Stimulated activated CD4-positive, alpha-beta T cell treated with anti-CD3 and anti-CD28 coated beads, Interleukin-12 subunit alpha, Interleukin-12 subunit beta, amount 100 ng/mL, for 4 hours (primary cell): Measurements from ENCODE around the gene GMDS.

Experiments used
- DNase-seq: peaks from one replicate; pipeline ENCODE4 v3.0.0-alpha.2; 2020

The GMDS gene

DNA sequence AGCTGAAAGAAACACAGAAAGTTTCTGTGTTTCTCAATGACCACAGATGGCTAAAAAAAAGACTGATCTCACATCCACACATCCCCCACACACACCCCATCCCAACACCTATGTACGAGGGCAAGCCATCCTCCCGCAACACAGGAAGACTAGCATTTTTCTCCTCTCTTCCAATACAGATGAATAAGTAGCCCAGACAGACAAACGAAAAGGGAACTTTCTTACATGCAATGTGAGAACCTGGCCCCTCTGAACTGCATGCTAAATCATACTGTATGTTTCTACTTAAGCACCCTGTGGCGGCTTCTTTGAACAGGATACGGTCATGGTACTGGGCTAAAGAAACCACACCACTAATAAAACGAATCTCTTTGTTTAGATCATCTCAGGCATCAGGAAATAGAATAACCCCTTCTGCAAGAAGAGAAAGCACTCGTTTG lies 116.2 kb downstream of the GMDS start:
- DNase-seq, result no peak

DNA sequence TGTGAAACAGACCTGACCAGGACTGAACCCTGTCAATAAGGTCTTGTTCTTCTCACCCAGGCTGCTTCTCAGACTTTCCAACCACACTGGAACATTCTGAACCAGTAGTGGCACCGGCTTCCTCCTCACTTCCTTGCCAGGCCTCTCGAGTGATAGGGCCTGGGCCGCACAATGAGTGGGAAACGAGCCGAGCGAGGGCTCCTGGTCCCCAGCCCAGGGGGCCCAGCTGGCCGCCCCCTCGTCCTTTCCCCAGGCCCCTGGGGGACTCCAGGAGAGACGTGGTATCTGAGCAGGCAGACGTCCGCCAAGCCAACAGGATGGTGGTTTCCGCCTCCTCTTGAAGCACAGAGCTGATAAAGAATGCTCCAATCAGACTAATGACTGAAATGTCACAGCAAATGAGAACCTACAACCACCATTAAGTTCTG lies 117.9 kb downstream of the GMDS start:
- DNase-seq, result peak; percentile 29

DNA sequence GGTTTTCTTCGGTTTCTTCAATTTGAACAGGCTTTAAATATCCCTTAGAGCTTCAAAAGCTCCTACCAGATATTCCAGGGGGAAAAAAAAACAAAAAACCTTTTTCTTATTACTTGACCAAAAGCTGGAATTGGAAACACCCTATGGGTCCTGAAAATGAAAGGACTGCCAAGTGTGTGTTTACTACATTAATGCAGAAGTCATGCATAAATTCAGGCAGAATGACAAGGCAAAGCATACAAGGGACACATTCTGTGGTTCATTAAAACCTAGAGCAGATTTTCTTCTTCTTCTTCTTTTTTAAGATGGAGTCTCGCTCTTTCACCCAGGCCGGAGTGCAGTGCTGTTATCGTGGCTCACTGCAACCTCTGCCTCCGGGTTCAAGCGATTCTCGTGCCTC lies 119.1 kb downstream of the GMDS start:
- DNase-seq, result no peak

DNA sequence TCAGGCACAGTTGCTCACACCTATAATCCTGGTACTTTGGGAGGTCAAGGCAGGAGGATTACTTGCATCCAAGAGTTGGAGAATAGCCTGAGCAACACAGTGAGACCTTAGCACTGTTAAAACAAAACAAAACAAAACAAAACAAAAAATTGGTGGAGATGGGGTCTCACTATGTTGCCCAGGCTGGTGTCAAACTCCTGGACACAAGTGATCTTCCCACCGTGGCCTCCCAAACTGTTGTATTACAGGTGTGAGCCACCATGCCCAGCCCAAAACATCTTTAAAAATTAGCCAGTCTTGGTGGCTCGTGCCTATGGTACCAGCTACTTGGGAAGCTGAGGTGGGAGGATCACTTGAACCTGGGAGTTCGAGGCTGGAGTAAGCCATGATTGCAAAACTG lies 120.2 kb downstream of the GMDS start:
- no peak for DNase-seq

DNA sequence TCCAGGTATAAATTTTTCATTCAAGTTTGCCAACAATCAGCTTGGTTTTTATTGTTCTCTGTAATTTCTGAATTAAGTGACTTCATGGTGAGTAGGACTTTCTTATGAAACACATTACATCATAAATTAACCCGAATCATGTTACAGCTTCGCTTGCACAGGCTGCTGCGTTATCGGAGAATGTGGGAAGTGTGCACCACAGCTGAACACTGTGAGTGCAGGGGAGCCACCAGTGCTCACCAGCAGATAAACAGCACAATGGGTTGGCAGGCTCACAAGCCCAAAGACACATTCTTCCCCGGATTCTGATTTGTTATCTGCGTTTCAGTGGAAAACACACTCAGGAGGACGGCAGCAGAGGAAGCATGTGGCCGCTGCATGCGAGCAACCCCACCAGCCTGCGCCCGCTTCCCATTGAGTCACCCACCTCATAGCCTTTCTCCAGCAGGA lies 121.1 kb downstream of the GMDS start:
- no peak for DNase-seq

DNA sequence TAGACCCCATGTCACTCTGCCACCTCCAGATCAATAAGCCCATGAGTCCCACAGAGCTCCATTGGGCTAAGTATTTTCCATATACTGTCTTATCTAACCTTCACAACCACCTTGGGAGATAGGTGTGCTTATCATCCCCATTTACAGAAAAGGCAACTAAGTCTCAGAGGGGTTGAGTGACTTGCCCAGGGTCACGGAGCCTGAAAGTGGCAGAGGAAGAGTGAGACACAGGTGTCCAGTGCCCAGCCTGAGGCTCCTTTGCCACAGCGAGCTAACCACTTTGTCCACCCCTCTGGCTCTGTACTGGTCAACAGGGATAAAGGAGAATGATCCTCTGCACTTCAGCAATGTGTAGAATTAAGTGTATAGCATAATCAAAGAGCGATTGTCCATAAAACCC lies 124.5 kb downstream of the GMDS start:
- DNase-seq, result no peak

DNA sequence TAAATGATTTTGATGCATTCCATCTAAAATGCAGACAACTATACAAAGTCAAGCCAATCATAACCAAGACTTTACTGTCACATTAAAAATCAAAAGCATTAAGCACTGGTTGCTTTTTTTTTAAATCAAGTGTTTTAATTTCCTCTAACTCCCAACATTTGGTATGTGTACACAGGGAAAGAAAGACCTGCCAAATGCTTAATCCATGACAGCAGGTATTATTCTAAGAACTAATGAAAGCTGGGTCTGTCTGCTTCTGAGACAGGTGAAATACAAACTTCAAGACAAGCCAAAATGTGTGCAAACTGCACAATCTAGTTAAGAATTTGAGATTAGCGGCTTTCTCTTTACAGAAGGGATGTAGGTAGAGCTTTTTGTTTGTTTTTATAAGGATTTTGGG lies 126.1 kb downstream of the GMDS start:
- DNase-seq, result no peak

DNA sequence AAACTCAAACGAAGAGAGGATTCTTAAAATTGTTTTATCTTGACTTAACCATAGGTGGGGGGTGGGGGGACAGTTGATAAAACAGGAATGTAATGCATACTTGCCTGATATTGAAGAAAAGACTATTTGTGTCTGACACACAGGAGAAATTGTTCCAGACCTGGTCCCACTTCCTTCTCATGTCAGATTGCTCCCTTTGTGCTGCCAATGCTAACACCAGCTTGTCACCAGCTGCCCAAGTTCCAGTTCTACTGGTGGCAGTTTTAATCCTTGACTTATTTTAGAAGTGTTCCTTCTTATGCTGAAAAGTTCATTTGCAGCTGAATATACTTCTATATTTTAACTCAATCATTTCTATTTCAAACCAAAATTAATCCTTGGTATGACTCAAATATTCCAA lies 127.3 kb downstream of the GMDS start:
- DNase-seq, result no peak

DNA sequence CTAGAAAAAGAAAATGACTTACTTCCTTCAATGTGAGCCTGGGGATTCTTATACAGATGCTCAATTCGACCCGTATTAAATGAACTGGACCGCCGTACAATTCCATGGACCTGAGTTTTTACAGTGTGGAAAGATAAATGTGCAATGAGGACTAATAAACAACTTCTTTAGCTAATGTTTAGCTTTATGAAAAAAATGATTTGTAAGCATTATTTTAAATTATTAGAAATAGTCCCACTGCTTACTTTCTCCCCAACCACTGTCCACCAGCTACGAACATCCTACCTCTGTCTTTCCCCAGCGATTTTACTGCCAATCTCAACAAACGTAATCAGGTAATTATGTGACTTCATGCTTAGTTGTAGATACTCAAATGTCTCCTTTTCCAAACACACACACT lies 128.0 kb downstream of the GMDS start:
- no peak for DNase-seq

DNA sequence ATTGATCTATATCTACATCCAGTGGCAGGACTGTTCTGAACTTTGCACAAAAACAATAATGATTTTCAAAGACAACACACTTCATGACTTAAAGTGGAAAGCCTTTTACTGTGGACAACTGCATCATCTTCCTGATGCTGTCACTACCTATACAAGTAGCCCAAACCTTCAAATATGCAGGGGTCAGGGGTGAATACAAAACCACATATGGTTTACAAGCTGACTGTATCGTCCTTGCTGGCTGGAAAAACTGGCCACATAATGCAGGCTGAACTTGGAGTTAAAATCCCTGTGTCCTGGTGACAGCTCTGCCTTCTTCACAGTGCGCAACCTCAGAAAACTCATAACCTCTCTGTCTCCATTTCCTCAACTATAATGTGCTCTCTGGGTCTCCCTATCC lies 128.9 kb downstream of the GMDS start:
- no peak for DNase-seq

DNA sequence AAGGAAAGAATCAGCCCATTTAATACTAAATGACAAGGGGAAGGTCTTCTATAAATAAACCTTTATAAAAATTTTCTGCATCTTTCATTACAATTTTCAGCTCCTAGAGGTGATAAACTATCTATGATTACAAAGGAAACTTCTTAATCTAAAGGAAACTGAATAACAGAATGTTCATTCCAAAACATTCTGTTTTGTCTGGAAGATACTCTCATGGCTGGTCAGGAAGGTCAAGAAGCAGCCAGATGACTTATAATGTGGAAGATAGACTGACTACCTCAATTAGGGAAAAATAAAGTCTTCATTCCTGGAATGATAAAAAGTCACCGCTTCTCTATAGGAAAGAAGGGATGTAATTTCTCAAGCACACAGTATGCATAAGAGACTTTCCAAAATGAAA lies 131.3 kb downstream of the GMDS start:
- DNase-seq, result no peak

DNA sequence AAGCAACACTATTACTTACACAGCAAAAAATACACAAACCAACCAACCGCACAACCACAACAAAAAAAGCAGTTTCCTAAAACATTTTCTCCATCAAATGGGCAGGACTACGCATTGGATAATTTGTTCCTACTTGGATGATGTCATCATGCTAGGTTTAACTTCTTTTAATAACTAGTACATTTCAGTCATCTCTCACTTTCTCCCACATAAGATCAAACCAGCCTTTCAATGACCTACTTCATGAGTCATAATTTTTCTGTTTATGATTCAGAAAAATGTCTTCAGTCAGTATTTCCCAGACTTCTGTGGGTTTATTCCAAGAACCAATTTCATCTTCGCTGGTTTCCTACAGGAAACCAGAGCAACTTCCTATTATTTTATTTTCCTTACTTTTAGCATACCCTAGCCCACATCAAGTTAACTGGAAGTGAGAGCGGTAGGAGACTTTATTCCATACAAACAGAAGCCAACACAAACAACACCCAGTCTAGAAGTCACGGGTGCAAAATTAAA lies 134.2 kb downstream of the GMDS start:
- no peak for DNase-seq

DNA sequence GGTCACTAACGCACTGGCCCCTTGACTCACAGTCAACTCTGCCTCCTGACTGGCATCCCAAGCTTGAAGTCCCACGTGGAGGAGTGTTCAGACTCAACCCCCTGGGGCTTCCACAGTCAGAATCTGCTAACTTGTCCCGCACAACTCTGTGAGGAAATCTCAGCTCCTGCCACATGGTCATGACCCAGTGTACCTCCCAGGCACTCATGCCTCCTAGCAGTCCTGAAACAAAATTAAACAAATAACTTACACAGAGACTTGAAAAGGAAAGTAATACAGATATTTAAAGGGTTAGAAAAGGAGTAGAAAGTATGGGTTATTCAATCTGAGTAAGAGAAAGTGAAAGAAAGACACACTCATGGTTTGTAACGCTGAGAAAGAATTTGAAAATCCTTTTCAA lies 134.9 kb downstream of the GMDS start:
- peak; percentile 18 for DNase-seq

DNA sequence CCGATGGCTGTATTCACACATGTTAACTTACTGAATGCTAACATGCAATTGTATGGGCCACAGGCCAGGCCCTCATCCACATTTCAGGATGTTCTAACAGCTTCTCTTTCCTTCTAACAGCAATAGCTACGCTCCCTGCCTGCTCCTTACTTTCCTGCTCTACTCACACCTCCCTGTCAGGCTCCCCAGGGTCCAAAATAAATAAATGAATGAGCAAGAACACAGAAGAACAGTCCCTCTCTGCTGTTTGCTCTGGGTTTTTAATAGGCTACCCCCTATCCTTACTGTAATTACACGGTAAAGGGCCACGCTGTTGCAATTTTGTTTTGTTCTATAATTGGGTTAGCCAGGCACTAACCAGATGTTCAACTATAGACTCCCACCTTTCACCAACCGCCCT lies 135.6 kb downstream of the GMDS start:
- no peak for DNase-seq

DNA sequence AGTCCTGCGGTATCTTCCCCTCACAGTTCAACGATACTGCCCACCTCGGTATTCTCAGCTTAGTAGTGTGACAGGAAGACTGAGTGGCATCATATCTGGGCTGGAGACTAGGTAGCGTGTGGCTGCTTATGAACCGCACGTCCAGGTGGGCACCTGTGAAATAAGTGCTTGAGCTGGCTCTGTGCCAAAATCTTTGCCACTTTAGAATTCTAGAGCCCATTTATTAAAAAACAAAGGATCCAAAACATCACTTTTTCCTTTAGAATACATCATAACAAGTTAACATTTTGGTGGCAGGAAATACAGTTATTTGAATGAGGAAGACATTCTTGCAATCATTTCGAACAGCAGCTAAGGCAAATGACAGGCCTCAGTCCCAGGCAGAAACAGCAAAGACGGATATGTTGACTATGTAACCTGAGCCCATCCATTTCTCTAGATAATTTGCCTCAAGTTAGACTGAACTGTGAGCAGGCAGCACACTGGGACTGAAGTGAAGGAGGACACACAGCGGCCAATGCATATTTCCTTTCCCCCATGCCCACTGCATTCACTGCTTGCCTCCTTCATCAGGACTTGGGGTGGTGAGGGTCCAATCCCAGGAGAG lies 136.6 kb downstream of the GMDS start:
- DNase-seq, result no peak

DNA sequence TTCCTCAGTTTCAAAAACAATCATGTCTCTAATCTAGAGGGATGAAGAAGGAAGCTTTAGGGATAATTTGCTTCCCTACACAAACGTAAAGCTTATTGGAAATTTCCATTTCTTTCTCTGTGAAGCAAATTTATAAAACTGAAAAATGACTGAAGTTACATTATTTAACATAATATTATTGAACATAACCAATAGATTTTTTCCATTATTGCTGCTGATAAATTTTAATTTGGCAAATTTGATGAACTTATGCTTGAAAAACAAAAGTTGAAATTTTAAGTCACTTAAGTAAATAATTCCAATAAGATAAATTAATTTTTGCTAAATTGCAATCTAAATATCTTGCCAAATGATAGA lies 140.9 kb downstream of the GMDS start:
- DNase-seq, result no peak

DNA sequence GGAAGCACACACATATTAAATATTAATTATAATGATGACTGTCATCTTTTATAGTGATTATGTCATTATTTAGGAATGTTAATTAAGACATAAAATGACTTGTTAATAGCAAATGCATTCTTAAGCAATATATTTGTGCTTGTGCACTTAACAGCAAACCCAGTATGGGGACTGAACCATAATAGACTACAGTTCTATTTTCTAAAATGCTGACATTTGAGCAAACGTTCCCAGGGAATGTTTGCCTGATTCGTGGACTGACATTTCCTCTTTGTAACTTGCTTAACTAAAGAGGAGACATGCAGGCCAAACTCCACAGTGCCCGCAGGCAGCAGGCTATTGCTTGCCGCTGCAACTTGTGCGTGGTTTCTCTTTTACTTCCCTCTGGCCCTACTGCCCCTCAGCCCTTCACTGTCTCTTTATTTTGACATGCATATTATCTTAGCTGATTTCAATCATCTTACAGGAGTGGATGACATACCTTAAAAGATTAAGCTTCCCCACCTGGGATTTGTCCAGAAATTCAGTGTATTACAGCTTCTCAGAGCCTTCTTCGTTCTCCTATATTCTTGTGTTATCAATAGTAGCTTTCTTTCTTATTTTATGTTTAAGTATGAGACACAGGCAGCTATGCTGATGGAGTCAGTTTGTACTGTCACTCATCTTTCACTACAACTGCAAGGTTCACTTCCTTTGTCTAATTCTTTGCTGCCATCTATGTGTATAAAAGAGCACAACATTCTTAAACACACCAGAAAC lies 141.5 kb downstream of the GMDS start:
- DNase-seq, result no peak

DNA sequence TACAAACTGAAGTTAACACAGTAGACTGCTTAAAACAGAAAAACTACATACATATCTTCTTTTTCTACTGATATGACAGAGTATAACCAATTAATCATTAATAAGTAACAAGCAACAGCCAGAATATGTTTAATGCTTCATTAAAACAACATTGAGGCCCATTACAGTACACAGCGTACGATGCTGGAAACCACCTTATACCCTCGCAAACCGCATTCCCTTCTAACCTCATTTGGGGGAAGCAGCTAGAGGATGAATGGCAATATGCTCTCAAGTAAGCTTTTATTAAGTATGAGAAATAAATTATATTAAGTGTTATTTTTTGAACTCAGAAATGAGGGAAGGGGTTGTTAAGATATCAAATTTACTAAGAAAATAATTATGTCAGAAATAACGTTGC lies 142.4 kb downstream of the GMDS start:
- DNase-seq, result no peak

DNA sequence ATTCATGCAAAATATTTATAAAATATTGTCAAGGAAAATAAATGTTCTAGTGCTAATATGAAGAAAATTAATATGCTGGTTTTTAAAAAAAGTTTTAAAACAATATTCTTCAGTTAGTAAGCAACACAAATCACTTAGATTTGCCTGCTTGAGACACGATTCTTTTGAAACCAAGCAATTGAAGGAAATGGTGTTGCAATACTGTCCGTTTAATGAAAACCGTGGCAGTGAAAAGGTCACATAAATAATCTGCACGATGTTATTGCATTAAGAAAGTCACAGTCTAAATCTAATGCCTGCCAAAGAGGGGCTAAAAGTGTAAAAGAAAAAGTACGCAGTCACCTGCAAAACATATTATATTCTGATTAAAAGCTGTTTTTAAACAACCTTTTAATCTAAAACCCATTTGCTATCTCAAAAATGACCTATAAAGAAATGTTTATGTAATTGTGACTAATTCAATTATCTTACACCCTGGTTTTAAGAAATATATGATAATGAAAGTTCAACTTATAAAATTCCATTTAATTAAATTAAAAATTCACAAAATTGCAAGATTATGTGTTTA lies 143.0 kb downstream of the GMDS start:
- DNase-seq, result no peak

DNA sequence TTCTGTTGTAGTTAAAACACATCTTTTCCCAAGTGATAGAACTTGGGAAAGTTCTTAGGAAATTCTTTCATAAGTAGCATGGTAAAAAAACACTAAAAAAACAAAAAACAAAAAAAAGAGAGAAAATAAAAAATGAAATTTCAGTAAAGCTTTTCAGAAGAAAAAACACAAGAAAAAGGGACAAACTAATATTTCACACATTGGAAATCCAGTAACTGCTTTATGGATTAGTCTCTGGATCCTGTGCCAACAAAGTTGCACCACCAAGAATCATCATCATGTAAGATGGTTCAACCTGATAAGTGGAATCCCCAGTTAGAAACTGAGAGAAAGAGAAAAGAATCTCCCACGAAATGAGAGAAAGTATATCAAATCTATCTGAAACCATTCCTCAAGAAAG lies 144.2 kb downstream of the GMDS start:
- DNase-seq, result no peak

DNA sequence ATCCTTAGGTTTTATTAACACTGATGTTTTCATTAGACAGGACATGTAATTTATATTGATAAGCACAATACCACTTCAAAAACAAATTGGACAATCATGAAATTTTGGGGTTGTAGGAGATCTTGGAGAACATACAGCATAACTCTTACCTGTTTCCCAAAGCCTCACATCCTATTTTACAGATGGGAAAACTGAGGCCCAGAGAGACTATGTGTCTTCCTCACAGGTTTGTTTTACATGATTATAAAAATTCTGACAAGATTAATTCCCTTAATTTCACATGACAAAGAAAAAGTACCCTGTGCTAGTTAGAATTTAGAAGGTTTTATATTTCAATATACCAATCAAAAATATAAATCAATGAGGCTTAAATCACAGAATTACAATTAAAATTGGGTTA lies 145.5 kb downstream of the GMDS start:
- no peak for DNase-seq

DNA sequence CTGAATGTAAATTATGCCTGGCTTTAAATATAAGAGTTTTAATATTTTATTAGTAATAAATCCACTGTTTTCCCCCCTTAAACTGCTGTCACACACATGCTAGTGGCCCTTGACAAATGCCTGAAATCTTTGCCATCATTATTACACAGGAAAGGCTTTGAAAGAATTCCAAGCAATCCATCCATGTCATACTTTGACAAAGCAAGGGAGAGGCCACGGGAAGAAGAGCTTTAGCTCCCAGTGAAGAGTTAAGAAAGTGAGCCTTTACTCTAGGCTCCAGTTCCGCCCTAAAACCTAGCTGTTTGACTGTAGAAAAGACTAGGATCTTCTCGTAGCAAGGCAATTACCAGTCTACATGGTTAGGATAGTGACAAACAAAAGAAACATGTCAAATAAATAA lies 147.9 kb downstream of the GMDS start:
- no peak for DNase-seq

DNA sequence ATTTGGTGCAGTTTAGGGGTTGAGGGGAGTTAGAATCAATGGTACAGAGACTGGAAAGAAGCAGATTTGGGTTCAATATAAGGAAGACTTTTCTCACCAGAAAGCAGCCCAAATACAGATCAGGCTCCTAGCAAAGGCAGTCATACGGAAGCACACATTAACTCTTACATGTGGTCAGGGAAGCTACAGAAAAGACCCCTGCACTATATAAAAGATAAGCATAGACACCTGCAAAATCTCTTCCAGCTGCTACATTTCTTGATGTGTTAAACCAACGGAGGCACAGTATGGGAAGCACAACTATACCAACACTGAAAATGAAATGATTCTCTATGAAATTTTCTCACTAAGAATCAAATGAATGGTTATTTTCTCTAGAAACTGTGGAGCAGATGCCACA lies 150.8 kb downstream of the GMDS start:
- no peak for DNase-seq

DNA sequence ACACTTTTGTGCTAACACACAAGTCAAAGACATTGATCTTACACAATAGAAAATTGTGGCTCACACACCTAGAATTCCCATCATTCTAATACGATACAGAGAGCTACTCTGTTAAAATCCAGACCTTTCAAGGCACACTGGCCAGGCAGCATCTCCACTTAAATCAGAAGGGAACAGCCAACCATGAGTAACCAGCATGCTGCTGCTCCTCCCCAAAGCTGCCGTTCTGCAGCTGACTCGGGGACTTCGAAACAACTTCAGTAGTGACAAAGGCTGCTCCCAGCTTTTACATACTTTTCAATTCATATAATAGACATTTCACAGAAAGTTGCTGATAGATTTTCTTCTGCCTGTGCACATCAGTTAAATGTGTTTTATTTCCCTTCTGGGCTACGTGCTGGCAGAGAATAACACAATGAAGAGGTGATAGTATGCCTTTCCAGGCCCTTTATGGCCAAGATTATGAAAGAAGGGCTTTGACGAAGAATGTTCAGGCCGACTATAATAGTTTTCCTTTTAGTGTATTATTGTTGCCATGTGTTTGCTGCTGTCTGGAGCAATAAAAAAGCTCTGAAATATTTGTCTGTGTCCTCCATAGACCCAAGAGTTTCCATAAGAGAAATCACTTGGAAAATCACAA lies 159.0 kb downstream of the GMDS start:
- no peak for DNase-seq
